GM19463 (cell line): Measurements from ENCODE around the gene THAP9.
A peak's percentile ranks its signal among the peaks of the same experiment; 100 is the strongest.
"Not testable (repeated sequence)": the region's sequence is repeated elsewhere in the genome, so short reads cannot be mapped to it uniquely, and the experiment has no call there.

Experiments
- ATAC-seq: cut with Tn5 transposase; IDR thresholded peaks from one replicate; pipeline ENCODE4 v1.9.1; 2021; ENCODE audit warnings: mild to moderate bottlenecking, moderate library complexity; ENCODE audit not compliant: unreplicated experiment

THAP9 gene

GRCh38 chr4:82891707-82892466, 8.6 kb upstream of the THAP9 start:
- no peak for ATAC-seq

DNA sequence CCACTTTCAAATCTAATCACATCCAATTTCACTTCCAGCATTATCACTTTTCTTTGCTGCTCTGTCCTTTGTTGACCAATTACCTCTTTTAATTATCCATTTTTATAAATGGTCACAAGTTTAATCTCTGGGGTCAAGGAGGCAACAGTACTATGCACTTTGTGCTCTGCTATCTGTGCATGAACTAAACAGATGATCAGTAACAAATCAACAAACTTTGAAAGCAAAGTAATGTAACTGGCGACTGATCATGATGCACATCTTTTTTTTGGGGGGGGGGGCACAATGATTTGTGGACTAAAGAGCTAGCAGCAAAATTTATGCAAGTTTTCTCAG, 8.1 kb upstream of the THAP9 start:
- ATAC-seq, result no peak

DNA sequence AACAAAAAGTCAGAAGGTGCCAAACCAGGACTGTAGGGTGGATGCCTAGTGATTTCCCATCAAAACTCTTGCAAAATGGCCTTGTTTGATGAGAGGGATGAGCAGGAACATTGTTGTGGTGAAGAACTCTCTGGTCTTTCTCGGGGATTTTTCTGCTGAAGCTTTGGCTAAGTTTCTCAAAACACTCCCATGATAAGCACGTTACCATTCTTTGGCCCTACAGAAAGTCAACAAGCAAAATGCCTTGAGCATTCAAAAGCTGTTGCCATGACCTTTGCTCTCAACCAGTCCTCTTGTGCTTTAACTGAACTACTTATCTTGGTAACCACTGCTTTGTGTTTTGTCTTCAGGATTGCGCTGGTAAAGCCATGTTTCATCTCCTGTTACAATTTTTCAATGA, 6.6 kb upstream of the THAP9 start:
- ATAC-seq, result no peak

DNA sequence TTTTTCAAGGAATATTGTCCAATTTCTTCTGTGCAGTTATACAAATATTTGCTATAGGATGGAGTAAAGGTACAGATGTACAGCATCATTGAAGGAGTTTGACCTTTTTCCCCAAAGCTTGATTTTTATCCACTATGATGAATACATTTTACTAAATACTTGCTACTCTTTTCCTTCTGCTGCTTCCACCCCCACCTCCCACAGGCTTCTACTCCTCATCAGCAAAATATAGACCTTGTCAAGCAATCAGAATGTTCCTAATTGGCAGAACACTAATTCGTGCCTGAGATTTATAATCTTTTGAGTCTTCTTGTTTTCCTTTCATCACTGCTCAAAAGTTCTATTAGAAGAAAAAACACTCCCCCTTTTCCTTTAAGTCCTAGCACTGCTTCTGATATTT, 3.8 kb upstream of the THAP9 start:
- ATAC-seq, result no peak

DNA sequence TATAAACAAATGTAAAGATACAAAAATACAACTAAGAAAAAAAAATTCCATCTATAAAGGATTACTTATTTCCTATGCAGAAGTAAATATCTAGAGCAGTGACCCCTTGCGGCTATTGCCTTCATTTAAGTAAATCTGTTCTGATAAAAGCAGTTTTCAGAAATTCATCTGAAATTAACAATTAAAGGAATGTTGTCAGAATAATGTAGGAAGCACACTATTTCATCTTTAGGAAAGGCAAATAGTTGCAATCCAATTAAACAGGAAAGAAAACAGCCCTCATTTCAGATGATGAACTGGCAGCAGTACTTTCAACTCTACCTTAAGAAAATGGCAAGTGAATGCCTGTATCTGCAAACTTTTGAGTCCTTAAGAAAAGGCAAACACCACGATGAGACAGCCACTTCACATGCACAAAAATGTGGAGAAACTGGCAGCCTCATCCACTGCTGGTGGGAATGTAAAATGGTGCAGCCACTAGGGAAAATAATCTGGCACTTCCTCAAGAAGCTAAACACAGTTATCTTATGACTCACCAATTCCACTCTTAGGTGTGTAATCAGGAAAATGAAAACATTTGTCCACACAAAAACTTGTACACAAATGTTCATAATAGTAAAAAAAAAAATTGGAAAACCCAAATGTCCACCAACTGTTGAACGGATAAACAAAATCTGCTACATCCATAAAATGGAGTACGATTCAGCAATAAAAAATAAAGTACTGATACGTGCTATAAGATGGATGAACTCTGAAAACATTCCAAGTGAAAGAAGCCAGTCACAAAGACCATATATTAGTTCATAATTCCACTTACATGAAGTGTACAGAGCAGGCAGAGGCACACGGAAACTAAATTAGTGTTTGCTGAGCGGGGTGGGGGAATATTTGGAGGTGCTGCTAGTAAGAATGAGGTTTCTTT, 2.0 kb upstream of the THAP9 start:
- no peak for ATAC-seq

- no peak for ATAC-seq
These were observed 1.0 kb upstream of the THAP9 start for GRCh38 chr4:82899374-82900065.

DNA sequence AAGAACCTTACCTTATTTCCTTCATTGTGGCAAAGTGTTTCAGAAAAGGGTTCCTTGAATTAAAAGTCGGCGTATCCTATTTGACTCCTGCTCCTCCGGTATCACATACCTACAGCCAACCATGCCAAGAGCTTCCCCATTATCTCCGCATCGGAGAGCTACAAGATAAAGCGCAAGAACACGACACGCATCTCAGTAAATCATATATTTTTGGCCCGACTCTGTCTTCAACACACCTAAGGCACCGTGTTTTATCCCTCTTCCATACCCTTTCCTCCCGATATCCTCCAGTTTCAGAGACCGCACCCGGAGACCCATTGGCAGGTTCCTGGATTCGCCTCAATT, 497 bp upstream of the THAP9 start:
- ATAC-seq, result no peak

GRCh38 chr4:82901183-82901718, 716 bp downstream of the THAP9 start:
- no peak for ATAC-seq

DNA sequence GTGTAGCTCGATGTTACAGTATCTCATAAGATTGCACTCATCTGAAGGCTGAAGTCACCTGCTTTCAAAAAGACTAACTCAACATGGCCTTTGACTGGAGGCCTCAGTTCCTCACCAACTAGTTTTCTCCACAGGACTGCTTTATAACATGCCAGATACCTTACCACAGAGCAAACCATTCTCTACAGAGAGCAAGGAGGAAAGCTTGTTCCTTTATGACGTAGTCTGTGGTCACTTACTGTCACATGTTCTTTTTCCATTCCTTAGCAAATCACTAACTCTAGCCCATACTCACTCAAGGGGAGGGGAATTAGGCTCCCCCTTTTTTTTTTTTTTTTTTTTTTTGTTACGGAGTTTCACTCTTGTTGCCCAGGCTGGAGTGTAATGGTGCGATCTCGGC, 3.2 kb downstream of the THAP9 start:
- no peak for ATAC-seq

- peak; percentile 40 for ATAC-seq
These were observed 4.7 kb downstream of the THAP9 start for GRCh38 chr4:82905205-82905604.

DNA sequence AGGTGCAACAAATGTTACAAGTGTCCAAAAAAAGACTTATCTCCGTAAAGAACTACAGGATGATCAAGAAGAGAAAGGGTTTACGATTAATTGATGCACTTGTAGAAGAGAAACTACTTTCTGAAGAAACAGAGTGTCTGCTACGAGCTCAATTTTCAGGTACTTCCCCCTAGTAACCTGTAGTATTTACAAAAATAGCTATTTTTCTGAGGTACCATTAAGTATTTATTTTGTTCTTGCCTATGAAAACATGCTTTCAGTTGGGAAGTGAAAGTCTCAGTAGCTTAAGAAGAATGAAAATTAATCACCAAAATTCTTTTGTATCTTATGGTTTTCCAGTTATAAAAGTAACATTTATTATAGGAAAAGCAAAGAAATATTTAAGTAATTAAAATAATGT, 5.9 kb downstream of the THAP9 start:
- ATAC-seq, result peak; percentile 32

- no peak for ATAC-seq
These were observed 8.8 kb downstream of the THAP9 start for GRCh38 chr4:82909326-82909725.

- no peak for ATAC-seq
These were observed 12.8 kb downstream of the THAP9 start for GRCh38 chr4:82913305-82913704.

GRCh38 chr4:82913968-82914367, 13.4 kb downstream of the THAP9 start:
- not testable (repeated sequence) for ATAC-seq

DNA sequence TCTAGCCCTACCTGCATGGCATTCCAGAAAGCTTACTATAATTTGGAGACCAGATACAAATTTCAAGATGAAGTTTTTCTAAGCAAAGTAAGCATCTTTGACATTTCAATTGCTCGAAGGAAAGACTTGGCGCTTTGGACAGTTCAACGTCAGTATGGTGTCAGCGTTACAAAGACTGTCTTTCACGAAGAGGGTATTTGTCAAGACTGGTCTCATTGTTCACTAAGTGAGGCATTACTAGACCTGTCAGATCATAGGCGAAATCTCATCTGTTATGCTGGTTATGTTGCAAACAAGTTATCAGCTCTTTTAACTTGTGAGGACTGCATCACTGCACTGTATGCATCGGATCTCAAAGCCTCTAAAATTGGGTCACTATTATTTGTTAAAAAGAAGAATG, 17.6 kb downstream of the THAP9 start:
- no peak for ATAC-seq

GRCh38 chr4:82919386-82919785, 18.9 kb downstream of the THAP9 start:
- no peak for ATAC-seq

DNA sequence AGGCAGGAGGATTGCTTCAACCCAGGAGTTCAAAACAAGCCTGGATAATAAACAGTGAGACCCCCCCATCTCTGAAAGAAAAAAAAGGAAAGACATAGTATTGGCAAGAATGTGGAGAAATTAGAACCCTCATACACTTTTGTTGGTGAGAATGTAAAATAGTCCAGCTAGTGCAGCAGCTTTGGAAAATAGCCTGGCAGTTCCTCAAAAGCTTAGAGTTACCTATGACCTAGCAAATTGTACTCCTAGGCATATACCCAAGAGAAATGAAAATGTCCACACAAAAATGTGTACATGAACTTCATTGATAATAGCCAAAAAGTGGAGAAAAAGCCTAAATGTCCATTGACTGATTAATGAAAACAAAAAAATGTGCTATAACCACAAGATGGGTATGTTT, 21.3 kb downstream of the THAP9 start:
- ATAC-seq, result no peak

DNA sequence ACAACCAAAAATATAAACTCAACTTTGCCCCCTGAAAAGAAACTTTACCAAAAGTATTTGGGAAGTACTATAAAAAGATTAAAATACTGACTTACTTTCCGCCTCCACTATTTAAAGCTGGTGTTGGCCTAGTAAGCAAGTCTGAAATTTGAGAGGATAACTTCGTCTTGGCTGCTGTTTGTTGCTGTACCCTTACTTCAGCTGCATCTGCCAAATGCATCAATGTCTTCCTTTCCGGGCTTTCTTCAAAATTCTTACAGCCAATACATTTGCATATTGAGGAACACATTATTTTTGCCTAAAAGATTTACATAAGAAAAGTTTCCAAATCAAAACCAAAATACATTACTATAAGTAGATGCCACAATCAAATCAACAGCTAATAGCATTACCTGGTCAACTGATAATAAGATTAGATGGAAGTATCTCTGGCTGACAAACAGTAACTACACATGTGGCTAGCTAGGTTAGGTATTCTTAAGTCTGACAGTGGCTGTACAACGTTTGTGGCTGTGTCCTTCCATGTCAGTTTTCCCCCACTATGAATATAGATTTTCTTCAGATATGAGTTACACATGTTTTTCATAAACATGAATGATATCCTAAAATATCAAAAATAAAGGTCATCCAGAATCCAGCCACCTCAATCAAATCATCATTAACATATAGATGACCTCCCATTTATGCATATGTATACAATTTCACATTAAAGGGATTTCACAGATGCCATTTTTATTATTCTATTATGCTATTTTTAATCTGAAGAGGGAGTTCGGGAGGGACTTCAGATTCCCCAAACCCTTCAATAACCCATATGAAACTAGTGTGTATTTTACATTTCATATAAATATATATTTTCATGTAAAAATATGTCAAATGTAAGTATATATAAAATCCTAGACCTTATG, 30.6 kb downstream of the THAP9 start:
- no peak for ATAC-seq

- no peak for ATAC-seq
These were observed 33.9 kb downstream of the THAP9 start for GRCh38 chr4:82934441-82934840.

DNA sequence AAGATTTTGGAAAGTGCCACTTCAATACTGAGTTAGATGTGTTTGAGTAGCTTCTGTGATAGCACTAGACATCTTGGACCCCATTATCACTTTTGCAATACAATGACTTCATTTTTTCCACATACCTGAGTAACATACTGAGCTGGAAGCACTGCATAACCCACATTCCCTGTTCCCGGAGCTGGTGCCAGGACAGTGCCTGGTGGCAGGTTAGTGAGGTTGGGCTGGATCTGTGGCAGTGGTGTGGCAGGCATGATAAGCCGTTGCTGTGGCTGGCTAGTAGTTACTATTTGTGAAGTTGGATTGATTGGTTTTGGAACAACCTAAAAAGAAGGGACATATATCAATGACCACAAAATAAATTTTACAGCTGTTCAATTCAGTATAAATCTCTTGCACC, 38.9 kb downstream of the THAP9 start:
- ATAC-seq, result no peak
